Suprapubic skin (tissue), 4 donors: ENCODE results near the gene OSBPL7. TPM values are rescaled to one million over a fixed set of nuclear protein-coding genes. Genes with fewer than 3 reads are reported as not detected.

Experiments
- DNase-seq, 2 donors: peaks; one replicate each; pipeline ENCODE4 v3.0.0-alpha.2; 2019; ENCODE audit warnings: low spot score in 2 of 2
- H3K27ac ChIP-seq: fragments of 200-600 bp; sonication (generic); one replicate; pipeline ENCODE4 v1.5.1; 2019
- H3K27me3 ChIP-seq: fragments of 200-600 bp; sonication (generic); one replicate; pipeline ENCODE4 v1.5.1; 2019
- H3K36me3 ChIP-seq: fragments of 200-600 bp; sonication (generic); one replicate; pipeline ENCODE4 v1.5.1; 2019
- H3K4me1 ChIP-seq: fragments of 200-600 bp; sonication (generic); one replicate; pipeline ENCODE4 v1.5.1; 2019
- H3K4me3 ChIP-seq: fragments of 200-600 bp; sonication (generic); one replicate; pipeline ENCODE4 v1.5.1; 2019; ENCODE audit warnings: mild to moderate bottlenecking
- H3K9me3 ChIP-seq: fragments of 200-600 bp; sonication (generic); one replicate; pipeline ENCODE4 v1.5.1; 2019
- EP300 ChIP-seq: sonication (generic); formaldehyde crosslinking; IDR thresholded peaks from one replicate; pipeline ENCODE4 v1.6.1; 2017; ENCODE audit warnings: antibody characterized with exemption
- POLR2A ChIP-seq, 2 donors: fragments of 450-650 bp; IDR thresholded peaks; one replicate each; pipeline ENCODE4 v1.6.1; 2017; ENCODE audit warnings: antibody characterized with exemption in 2 of 2, mild to moderate bottlenecking in 2 of 2, moderate library complexity in 2 of 2
- POLR2AphosphoS5 ChIP-seq, 3 donors: sonication (generic); formaldehyde crosslinking; IDR thresholded peaks; one replicate each; pipeline ENCODE4 v1.6.1; 2017; ENCODE audit warnings: antibody characterized with exemption in 3 of 3
- WGBS: methylation state at CpG from one replicate; pipeline ENCODE4 v1.1.5; 2018; 5-methylcytosine and 5-hydroxymethylcytosine counted together
- total RNA-seq, 4 donors: library from RNA; depleted of rRNA; stranded (reverse); fragments of >200 nt; gene quantifications; one replicate each; pipeline ENCODE4 v1.1.0, GENCODE V29; 2016
- TF ChIP-seq, protein P1 (sequence below), 2 donors: fragments of 200-600 bp in 1 of 2; fragments of 450-650 bp in 1 of 2; sonication (generic) in 1 of 2; IDR thresholded peaks; one replicate each; pipeline ENCODE4 v1.5.1; 2016 to 2019; ENCODE audit warnings: antibody characterized with exemption in 2 of 2, mild to moderate bottlenecking in 1 of 2, moderate library complexity in 1 of 2

The OSBPL7 gene
- total RNA-seq, 4 donors from 2014 or later = 1.3 to 2.0 (median 1.6) TPM

- WGBS = 35% methylated on average over 7 of the region's 7 CpGs
- Histone ChIP-seq H3K4me3 (no peak overlapping the region), H3K9me3 (no peaks in the 10 kb centered on the region), H3K27me3 (no peaks in the 10 kb centered on the region), H3K36me3 (peaks cover 63% of the 10 kb centered on the region), H3K4me1 (peaks cover 24% of the 10 kb centered on the region), H3K27ac (no peak overlapping the region)
- TF ChIP-seq POLR2A (IDR thresholded peaks at IDR 0.05) = no peak
- no peak for TF ChIP-seq EP300
- no peak for TF ChIP-seq POLR2AphosphoS5 (IDR thresholded peaks at IDR 0.05)
- TF ChIP-seq, protein P1, sequence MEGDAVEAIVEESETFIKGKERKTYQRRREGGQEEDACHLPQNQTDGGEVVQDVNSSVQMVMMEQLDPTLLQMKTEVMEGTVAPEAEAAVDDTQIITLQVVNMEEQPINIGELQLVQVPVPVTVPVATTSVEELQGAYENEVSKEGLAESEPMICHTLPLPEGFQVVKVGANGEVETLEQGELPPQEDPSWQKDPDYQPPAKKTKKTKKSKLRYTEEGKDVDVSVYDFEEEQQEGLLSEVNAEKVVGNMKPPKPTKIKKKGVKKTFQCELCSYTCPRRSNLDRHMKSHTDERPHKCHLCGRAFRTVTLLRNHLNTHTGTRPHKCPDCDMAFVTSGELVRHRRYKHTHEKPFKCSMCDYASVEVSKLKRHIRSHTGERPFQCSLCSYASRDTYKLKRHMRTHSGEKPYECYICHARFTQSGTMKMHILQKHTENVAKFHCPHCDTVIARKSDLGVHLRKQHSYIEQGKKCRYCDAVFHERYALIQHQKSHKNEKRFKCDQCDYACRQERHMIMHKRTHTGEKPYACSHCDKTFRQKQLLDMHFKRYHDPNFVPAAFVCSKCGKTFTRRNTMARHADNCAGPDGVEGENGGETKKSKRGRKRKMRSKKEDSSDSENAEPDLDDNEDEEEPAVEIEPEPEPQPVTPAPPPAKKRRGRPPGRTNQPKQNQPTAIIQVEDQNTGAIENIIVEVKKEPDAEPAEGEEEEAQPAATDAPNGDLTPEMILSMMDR (IDR thresholded peaks at IDR 0.05) = no peak
- DNase-seq = peak in 1 of 2 donors; percentile 8
Measured at GRCh38 chr17:47811709-47812108, 9.9 kb downstream of the OSBPL7 start.

DNA sequence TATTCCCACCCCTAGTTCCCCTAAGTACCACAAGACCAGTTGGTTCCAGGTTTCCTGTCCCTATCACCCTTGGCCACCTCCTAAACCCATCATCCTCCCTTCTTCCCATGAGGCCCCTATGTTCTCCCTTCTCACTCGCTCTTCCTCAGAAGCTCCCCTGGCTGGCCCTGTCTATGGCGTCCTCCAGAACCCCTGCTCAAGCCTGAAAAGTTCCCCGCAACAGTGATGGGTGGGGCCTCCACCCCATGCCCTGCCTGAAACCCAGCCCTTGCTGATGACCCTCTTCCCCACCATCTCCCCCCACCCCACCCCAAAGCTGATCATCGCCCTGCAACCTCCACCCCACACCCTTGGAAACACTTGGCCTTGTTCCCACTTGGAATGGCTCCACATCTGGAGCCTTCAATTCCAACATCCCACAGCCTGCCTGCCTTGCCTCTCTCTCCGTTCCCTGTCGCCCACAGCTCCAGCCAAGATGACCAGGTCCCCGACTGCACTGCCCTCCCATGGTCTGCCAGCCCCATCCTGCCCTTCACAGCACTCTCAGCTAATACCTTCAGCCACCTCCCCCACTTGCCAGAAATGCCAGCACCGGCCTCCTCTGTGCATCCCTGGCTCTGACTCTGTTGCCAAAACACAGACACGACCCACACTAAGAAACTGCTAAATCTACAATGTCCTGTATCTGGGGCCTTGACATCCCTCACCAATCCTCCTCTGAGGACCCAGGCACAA lies 10.5 kb downstream of the OSBPL7 start:
- Histone ChIP-seq H3K27ac (no peak overlapping the region), H3K4me3 (no peak overlapping the region), H3K27me3 (no peaks in the 10 kb centered on the region), H3K4me1 (peaks cover 24% of the 10 kb centered on the region), H3K9me3 (no peaks in the 10 kb centered on the region), H3K36me3 (peaks cover 57% of the 10 kb centered on the region)
- TF ChIP-seq POLR2A (IDR thresholded peaks at IDR 0.05) = no peak
- no peak for TF ChIP-seq EP300
- TF ChIP-seq, protein P1 (IDR thresholded peaks at IDR 0.05) = no peak
- no peak for TF ChIP-seq POLR2AphosphoS5 (IDR thresholded peaks at IDR 0.05)
- WGBS = 53% methylated on average over 9 of the region's 9 CpGs
- DNase-seq = peak; percentile 51 to 75

DNA sequence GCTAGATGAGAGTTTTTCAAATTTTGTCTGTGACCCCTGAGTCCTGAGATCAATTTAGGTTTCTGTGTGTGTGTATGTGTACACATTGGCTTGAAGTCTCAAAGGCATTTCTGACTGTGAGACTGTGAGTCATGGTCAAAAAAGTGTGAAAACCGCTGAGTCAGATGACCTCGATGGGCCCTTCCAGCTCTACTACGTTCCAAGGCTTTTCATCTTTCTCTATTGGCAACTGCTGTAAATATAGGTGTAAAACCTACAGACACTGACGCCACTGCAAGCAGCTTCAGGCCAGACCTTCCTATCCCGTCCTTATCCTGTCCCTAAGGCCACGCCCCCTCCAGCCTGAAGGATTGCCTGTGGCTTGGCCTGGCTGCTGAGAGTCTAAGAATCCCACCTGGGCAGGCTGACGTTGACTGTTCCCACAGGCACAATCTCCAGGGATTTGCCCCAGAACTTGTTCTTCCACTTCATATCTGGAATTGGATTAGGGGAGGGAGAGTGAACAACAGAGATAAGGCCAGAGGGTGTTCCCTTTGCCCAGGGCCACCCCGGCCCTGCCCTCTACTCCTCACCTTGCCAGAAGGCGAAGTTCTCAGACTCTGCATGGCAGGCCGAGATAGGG lies 11.3 kb downstream of the OSBPL7 start:
- Histone ChIP-seq H3K4me1 (peaks cover 24% of the 10 kb centered on the region), H3K27me3 (no peaks in the 10 kb centered on the region), H3K27ac (no peak overlapping the region), H3K9me3 (no peaks in the 10 kb centered on the region), H3K4me3 (no peak overlapping the region), H3K36me3 (peaks cover 49% of the 10 kb centered on the region)
- TF ChIP-seq POLR2AphosphoS5 (IDR thresholded peaks at IDR 0.05) (no peak), POLR2A (IDR thresholded peaks at IDR 0.05) (no peak), EP300 (no peak)
- TF ChIP-seq, protein P1 (IDR thresholded peaks at IDR 0.05) = no peak
- 44% methylated on average over 9 of the region's 10 CpGs for WGBS
- DNase-seq = peak; percentile 46 to 74

DNA sequence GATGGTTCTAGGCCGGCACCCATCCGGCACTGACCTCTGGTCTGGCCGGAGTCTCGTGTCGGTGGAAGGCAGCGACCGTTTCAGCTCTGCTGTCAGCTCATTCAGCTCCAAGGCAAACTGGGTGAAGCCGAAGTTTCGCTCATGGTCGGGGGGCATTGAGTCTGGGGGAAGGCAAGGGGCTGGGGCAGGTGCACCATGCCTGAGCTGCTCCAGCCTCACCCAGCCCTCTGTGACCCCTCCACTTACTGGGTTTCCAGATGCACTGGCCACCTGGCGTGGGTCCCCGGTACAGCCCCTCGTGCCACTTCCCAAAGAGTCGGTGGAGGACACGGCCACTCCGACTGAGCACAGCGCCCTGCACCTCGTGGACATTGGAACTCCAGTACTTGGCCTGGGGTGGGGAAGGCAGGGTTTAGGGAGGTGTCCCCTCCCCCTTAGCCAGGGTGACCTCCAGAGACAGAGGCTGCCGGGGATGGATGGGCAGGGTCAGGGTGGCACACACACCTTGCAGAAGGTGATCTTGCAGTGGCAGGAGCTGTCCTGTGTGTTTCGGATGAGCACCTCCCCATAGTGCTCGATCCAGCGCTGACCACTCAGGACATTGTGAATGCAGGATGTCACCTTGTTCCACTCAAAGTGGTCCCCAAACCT lies 12.6 kb downstream of the OSBPL7 start:
- WGBS = 97% methylated on average over 7 of the region's 22 CpGs
- H3K27ac ChIP-seq = no peak overlapping the region
- peaks cover 36% of the 10 kb centered on the region for H3K36me3 ChIP-seq
- H3K4me3 ChIP-seq = no peak overlapping the region
- DNase-seq = peak; percentile 51 to 78
- no peaks in the 10 kb centered on the region for H3K27me3 ChIP-seq
- TF ChIP-seq POLR2AphosphoS5 (IDR thresholded peaks at IDR 0.05) (no peak), EP300 (no peak), POLR2A (IDR thresholded peaks at IDR 0.05) (no peak)
- TF ChIP-seq, protein P1 (IDR thresholded peaks at IDR 0.05) = no peak
- no peaks in the 10 kb centered on the region for H3K9me3 ChIP-seq
- peaks cover 24% of the 10 kb centered on the region for H3K4me1 ChIP-seq
